GM18909 (cell line): ENCODE data around the gene RAET1L.
"Not testable (repeated sequence)": the region's sequence is repeated elsewhere in the genome, so short reads cannot be mapped to it uniquely, and the experiment has no call there.

Experiments
- ATAC-seq: cut with Tn5 transposase; IDR thresholded peaks from one replicate; pipeline ENCODE4 v1.9.1; 2021; ENCODE audit warnings: mild to moderate bottlenecking; ENCODE audit not compliant: unreplicated experiment, poor library complexity

RAET1L gene

DNA sequence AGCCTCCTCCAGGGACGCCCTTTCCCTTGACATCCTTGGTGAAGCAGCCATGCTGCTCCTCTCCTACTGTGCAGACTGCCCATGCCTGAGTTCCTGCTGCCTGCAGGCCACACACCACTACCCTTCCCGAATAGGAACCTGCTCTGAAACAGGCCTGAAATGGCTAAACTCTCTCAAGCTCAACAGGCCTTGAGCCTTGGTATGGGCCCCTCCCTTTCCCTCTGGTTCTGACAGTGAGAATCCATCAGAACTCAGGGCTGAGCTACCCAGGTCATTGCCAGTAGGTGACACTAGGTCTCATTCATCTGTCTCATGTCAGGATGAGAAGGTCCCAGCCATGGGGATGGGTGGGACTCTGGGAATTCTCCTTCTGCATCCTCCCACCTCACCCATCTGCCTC, 25.7 kb downstream of the RAET1L start:
- no peak for ATAC-seq

GRCh38 chr6:149995971-149996370, 29.4 kb downstream of the RAET1L start:
- ATAC-seq: no peak

DNA sequence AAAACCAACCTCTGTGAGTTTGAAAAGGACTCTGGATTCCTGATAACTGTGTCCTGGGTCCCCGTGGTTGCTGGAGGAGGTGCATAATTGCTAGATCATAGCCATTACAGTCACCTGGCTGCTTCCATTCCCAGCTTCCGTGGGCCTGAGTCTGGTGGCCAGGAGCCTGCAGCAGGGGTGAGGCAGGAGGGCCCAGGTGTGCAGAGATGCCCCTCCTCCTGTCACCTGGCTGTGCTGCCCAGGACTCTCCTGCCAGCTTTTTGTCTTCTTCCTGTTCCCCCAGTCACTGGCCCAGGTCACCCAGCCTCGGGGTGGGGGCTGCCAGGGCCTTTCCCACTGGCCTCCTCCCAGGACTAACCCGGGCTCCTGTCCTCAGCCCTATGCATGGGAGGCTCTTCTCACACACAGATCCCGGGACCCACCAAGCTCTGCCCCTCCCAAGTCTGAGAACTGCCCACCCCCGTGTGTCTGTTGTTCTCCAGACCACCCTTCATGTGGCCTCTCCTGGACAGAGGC, 30.0 kb downstream of the RAET1L start:
- ATAC-seq: no peak

DNA sequence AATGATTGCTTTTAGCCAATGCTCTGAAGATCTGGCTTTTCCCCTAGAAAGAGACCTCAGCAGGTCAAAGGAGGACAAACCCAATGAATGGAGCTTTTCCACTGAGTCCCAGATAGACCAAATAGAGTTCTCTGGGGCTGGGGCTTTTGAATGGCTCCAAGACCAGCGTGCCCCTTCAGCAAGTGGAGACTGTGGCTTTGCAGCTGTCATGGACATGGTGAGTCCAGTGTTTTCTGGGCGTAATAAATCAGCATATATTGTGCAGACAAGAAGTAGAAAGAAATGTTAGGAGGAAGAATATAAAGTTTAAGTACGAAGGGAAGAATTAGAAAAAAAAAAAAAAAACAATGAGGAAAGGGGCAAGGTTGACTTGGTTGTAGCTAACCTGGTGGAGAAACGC, 33.5 kb downstream of the RAET1L start:
- ATAC-seq: no peak

DNA sequence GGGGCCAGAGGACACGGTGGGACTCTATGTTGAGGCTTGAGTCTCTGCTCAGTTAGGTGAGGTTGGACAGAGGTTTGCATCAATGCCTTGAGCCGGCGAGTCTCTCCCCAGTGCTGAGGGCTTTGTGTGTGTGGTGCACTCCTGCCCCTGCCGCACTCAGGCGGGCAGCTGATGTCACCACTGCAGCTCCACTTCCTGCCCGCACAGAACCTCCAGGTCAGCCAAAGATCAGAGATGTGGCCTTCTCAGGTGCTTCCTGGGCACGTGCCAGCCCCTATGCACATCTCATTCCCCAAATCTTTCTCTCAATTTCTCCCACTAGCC, 33.9 kb downstream of the RAET1L start:
- ATAC-seq: not testable (repeated sequence)

DNA sequence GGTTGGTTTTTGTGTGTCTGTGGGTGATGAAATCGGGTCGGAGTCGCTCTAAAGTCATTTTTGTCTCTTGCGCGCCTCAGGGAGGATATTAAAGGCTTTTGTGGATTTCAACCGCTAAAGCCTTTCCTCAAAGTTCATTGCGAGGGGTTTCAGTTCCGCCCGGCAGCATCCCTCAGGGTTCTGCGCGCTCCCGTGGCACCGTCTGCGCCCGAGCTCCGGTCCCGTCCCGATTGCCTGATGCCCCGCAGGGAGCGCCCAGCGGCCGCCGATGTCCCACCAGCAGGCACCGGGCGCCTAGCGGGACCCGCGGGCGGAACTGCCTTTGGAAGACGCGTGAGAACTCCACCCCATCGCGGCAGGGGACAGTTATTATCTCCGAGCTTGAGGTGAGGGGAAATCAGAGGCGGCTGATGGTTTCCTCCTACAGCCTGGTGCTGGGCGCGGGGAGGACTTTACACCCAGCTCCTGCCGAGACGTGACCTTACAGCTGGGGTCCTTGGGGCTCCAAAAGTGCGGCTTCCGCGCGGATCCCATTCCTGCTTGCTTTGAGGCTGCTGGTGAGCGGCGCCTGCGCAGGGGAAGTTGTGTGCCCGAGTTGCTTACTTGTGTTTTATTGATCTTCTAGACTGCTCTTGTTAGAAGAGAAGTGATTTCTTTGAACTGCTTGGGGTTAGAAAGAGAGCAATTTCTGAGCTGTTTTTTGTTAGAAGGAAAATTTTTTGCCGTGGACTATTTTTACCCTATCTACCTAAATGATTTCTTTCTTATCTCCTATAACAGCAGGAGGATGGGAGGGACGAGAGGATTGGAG, 34.5 kb downstream of the RAET1L start:
- no peak for ATAC-seq

DNA sequence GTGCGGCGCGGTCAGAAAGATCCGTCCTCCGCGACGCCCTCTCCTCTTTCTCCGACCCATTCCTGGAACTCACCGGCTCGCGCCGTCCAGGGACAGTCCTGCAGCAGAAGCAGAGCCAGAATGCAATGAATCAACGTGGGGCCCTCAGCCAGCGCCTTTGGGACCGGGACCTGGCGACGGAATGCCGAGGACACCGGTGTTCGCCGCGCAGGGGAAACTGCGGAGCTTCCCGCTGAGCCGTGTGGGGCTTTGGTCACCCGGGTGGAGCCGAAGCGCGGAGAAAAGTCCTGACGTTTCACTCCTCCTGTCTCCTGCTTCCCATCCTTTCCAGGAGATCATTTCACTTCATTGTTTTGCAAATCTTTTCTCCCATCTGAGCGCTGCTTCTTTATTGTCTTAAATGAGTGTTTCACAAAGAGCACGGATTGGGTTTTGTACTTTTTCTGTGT, 35.1 kb downstream of the RAET1L start:
- no peak for ATAC-seq

DNA sequence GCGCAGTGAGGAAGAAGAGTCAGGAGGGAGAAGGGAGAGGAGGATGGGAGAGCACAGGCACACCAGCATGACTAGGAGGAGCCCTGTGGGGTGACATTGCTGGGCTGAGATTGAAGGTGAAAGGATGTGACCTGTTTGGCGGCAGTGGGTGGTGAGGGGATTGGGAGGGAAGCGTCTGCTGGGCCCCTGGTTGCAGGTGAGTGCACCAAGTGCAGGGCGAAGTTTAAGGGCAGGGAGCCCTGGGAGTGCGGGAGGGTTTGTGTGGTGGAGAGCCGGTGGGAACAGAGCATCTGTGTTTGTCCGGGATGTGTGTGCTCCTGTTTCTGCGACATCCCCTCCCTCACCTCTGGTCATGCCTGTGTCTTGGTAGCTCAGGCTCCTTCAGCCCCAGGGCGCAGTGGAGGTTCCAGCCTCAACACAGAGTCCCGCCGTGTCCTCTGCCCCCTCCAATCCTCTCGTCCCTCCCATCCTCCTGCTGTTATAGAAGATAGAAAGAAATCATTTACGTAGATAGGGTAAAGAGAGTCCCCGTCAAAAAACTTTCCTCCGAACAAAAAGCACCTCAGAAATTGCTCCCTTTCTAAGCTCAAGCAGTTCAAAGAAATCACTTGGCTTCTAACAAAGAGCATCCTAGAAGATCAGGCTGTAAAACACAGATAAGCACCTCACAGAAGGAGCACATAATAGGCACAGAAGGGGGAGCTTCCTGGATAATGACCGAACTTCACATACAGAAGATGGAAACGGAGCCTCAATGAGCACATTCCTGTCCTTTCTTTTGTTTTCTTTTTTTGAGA, 36.6 kb downstream of the RAET1L start:
- no peak for ATAC-seq

- ATAC-seq: no peak
Measured at GRCh38 chr6:149987602-149988107, 37.7 kb downstream of the RAET1L start.

GRCh38 chr6:149985481-149985937, 39.8 kb downstream of the RAET1L start:
- no peak for ATAC-seq

GRCh38 chr6:149984773-149985172, 40.6 kb downstream of the RAET1L start:
- no peak for ATAC-seq

DNA sequence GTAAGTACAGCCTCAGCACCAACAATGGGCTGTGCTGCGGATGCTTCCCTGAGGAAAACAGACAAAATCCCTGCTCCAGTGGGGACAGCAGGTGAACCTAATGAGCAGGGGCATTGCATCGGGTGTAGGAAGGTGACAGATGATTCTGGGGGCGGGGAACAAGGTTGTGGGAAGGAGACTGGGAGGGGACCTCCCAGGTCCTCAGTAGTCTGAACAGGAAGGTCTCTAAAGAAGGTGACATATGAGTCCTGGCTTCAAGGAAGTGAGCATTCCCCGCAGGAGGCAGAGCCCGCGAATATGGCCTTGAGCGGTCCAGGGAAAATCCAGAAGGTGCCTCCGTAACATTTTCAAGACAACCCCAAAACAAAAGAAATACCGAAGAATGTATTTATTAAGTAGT, 42.2 kb downstream of the RAET1L start:
- no peak for ATAC-seq

GRCh38 chr6:149979293-149979692, 46.0 kb downstream of the RAET1L start:
- no peak for ATAC-seq

DNA sequence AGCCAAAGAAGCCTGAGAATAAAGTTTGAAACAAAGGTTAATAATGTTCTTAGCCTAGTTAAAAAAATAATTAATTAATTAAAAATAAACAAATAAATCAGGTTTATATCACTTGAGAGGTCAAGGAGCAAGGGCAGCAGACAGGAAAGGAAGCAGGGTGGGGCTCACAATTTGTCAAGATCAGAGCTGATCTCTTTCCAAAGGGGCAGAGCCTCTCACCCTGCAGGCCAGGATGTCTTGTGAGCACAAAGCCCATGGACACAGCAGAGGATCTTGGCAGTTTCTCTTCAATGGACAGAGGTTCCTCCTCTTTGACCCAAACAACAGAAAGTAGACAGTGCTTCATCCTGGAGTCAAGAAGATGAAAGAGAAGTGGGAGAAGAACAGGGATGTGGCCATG, 46.7 kb downstream of the RAET1L start:
- no peak for ATAC-seq

GRCh38 chr6:149977221-149977620, 48.1 kb downstream of the RAET1L start:
- ATAC-seq: no peak

DNA sequence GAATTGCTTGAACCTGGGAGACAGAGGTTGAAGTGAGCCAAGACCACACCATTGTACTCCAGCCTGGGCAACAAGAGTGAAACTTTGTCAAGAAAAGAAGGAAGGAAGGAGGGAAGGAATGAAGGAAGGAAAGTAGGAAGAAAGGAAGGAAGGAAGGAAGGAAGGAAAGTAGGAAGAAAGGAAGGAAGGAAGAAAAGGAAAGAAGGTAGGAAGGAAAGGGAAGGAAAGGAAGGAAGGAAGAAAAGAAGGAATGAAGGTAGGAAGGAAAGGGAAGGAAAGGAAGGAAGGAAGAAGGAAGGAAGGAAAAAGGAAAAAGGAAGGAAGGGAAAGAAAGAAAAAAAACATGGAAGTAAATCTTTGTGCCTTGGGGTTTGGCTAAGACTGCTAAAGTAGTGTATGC, 49.9 kb downstream of the RAET1L start:
- no peak for ATAC-seq

DNA sequence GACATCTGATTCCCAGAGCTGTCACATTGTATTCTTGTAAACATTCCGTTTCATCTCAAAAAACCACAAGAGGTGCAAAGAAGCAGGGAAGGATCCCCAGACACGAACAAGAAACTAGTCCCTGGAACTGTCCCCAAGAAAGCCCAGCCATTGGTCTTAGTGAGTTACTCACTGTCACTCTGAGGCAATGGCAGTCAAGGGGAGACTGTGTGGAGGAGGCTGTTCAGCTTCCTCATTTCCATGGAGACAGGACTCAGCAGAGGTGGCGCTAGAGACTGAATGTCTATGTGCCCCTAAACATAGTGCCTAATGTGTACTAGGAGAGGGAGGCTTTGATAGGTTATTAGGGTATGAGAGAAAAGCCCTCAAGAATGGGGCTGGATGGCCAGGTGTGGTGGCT, 50.5 kb downstream of the RAET1L start:
- no peak for ATAC-seq

GRCh38 chr6:149974394-149974793, 50.9 kb downstream of the RAET1L start:
- not testable (repeated sequence) for ATAC-seq

DNA sequence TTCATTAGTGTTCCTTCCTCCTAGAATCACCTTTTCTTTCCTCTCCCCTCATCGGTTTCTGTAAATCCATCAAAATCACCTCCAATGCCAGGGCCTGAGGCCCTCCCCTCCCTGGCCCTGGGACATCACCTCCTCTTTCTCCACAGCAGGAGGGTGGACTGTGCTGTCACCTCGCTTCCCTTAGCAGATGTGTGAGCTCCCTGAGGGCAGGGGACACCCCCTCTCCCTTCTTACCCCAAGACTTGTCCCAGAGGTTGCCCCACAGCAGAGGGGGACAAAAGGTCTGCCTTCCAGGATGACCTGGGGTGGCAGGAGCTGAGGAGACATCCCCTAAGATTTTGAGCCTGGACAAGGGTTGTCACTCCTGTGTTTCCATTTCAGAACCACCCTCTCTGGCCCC, 55.7 kb downstream of the RAET1L start:
- ATAC-seq: no peak

GRCh38 chr6:149968909-149969308, 56.4 kb downstream of the RAET1L start:
- not testable (repeated sequence) for ATAC-seq
